GM21529 (cell line): ENCODE measurements around the gene GPR156.
"Not testable (repeated sequence)": the region's sequence is repeated elsewhere in the genome, so short reads cannot be mapped to it uniquely, and the experiment has no call there.

ENCODE experiments used
- ATAC-seq: cut with Tn5 transposase; IDR thresholded peaks from one replicate; pipeline ENCODE4 v1.9.1; 2021; ENCODE audit not compliant: unreplicated experiment

Gene GPR156

GRCh38 chr3:120275618-120276017 is 9.4 kb downstream of the GPR156 start:
- no peak for ATAC-seq

DNA sequence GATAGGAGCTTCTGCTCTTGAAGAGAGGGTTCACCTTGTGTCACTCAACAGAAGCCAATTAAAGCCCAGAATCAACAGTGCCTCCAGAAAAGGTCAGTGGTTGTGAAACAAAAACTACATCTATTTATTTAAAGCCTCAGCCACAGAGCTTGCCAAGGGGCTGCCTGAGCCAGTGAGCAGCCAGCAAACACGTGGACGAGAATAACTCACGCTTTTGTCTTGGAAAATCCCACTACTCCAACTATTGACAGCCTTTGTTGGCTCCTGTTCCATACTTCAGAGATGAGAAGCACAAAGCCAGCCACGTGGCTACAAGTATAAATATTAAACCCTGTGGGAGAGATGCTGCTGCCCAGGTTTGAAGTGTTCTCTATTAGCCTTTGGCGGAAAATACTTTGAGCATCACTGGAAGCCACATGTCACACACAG is 10.3 kb downstream of the GPR156 start:
- no peak for ATAC-seq

GRCh38 chr3:120272286-120272685 is 12.7 kb downstream of the GPR156 start:
- ATAC-seq: no peak

GRCh38 chr3:120265989-120266388 is 19.0 kb downstream of the GPR156 start:
- ATAC-seq: no peak

DNA sequence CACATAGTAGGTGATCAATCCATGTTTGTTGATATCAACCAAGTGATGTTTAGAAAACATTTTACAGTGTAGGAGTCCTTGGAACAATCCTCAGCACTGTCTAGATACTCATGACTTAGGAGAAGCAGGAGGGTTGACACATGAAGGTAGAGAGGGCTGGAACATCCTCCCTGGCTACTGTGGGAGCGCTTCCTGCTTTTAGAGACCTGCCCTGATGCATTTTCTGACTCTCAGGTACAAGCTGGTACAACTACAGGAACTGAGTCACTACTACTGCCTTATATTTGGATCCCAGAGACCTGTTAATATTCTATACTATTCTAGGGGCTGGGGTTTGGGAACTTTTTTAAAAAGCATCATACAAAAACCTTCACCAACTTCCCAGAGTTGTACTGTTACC is 20.1 kb downstream of the GPR156 start:
- no peak for ATAC-seq

- ATAC-seq: no peak
Measured at GRCh38 chr3:120263792-120264191, 21.2 kb downstream of the GPR156 start.

GRCh38 chr3:120258009-120258408 is 27.0 kb downstream of the GPR156 start:
- ATAC-seq: no peak

DNA sequence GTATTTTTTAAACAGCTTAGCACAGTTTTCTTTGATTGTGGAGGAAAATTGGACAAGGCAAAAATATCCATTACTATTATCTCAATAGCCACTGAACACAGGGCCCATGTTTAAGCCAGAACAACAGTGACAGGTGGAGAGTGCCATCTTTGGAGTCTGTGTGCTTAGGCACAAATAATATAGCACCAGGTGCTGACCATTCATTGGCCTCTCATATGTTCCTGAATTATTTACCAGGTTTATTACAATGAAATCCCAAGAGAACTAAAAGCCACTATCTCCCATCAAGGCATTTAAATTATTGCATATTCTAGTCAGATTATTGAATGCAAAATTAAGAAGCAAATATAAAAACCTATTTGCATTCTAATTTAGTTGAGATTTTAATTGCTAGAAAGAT is 39.6 kb downstream of the GPR156 start:
- ATAC-seq: no peak

DNA sequence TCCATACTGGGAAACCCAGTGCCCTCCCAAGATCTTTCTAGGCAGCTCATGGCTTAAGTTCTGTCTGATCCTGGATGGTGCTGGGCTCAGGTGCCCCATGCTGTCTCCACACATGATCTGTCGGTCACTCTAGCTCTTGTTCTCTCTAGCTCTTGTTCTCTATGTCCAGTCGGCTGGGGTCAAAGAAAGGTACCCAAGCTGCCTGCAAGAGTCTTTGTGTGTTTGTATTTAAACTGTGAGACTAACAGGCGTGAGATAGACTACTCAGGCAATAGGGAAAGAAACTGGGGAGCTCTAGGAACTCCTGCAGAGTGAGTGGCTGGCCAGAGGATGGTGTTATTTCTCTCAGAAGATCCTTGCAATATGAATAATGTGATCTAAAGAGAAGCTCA is 40.2 kb downstream of the GPR156 start:
- ATAC-seq: no peak

- no peak for ATAC-seq
Measured at GRCh38 chr3:120239644-120240043, 45.4 kb downstream of the GPR156 start.

DNA sequence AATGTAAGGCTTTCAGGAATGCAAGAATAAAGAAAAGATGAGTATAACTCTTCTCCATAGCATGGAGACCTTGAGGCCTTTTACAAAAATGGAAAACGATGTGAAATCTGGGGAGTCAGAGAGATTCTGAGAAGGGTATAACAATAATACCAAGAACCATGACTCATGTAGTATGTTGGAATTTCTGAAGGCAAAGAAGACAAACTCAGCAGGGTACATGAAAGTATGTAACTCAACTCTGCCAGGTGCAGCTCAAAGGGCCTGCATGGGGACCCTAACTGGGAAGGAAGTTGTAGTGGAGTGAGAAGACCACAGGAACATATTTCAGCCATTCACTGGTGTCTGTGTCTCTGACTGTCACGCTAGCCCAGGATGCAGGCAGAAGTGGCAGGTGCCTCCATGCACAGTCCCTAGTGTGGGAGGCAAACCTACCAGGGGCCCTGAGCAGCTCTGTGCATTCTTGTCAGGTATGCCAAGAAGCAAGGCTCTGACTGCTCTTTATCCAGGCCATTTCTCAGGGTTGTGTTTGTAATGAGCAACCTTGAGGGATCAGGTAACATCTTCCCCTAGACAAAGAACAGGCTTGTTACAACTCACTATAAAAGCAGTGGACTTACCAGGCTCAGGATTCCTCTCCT is 57.2 kb downstream of the GPR156 start:
- no peak for ATAC-seq

DNA sequence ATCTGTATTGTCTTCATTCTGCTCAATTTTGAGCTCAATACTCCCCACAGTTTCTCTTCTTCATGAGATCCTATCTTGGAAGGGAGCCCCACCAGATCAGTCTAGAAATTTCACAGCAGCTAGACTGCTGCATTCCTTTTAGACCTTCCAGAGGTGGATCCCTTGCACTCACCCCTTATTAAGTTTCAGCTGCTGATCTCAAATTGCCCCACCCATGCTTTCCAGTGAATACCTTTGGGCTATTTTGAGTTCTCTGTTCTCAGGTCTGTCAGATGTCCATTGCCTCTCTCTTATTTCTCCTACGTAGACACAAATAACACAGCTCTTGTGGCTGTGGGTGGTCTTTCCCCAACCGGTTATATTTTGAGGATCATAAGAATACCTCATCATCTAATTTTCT is 60.8 kb downstream of the GPR156 start:
- ATAC-seq: no peak

- no peak for ATAC-seq
Measured at GRCh38 chr3:120218981-120219380, 66.0 kb downstream of the GPR156 start.

- ATAC-seq: not testable (repeated sequence)
Measured at GRCh38 chr3:120216633-120217032, 68.4 kb downstream of the GPR156 start.

DNA sequence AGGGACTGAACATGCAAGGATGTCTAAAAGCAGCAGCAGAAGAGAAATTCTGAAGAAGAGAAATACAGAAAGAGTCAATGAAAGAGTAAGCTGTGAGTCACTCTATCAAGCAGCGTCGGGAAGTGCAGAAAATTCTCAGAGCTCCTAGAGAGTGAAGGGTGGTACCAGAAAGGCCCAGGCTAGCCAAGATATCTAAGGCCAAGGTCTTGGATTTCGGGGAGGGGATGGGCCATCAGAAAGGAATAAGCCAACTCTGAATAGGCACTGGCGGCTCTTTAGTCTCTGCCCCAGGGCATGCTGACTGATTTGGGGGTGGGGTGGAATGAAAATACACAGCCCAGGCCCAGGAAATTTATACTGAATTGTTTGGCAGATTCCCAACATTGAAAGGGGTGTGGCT is 70.8 kb downstream of the GPR156 start:
- ATAC-seq: no peak

- no peak for ATAC-seq
Measured at GRCh38 chr3:120212505-120212904, 72.5 kb downstream of the GPR156 start.

DNA sequence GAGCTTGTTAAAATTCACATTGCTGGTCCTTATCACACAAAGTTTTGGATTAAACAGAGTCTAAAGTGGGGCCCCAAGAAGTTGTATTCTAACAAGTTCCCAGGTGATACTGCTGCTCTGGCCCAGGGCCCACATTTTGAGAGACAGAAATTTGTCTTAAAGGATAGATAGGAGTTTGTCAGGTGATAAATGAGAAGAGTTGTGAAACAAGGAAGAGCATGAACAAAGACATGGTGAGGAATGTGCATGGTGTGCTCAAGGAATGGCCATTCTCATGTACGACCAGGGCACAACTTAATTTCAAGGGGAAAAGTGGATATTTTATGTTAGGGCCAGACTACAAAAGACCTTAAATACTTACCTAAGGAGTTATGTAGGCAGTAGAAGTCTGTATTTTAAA is 75.6 kb downstream of the GPR156 start:
- ATAC-seq: no peak

GRCh38 chr3:120204338-120204737 is 80.7 kb downstream of the GPR156 start:
- no peak for ATAC-seq

- no peak for ATAC-seq
Measured at GRCh38 chr3:120203621-120204020, 81.4 kb downstream of the GPR156 start.

DNA sequence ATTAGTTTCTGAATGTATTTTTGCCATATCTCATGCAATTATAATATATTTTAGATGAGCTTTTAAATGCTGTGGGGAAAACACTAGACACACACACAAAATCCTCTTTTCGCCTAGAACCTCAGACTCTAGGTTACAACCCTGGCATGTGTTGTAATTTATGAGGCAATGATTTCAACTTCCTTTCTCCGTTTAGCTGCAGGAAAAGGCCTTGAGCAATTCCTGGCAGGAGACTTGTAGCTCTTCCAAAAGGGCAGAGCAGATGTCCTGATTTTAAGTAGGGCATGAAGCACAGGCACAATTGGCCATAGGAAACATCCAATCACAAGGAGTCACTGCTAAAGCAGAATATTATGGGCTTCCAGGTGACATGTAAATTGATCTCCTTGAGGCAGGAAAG is 82.0 kb downstream of the GPR156 start:
- ATAC-seq: no peak

GRCh38 chr3:120202363-120202762 is 82.7 kb downstream of the GPR156 start:
- ATAC-seq: no peak

DNA sequence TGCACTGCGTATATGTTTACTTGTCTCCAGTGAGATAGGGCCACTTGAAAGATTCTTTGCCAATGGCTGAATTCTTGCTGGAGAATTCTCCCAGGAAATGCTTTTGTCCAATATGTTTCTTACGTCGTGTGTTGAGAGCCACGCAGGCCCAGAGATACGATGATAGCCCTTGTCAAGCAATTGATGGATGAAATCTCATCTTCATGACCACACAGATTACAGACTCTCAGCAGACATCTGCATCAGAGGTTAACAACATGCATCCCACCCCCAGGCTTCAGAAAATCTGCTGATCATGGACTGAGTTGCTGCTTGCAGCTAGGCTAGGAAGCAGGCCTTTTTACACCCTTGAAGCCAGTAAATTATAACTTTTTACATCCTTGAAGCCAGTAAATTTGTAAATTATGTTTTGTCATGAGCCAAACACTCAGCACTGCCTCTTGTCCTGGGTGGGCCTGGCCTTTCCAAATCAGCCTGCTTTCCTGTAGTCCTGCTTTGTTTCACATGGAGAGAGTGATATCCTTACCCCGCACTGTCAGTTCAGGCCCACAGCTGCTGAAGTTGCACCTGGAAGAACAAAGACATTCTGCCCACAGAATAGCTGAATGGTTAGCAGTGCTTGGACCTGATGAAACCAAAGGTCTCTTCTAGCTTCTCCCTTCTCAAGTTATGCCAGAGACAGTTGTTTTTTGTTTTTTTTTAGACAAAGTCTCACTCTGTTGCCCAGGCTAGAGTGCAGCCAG is 84.4 kb downstream of the GPR156 start:
- ATAC-seq: no peak
